AG04449 (cell line): ENCODE results near the gene CLCN4.
A peak's percentile ranks its signal among the peaks of the same experiment; 100 is the strongest.

Experiments
- CTCF ChIA-PET: fragments of 350-600 bp; formaldehyde crosslinking; extraction: SDS; loops from one replicate; lab custom pipeline; 2021; ENCODE audit warnings: antibody characterized with exemption; lab: Yijun Ruan, JAX
- POLR2A ChIA-PET: fragments of 400-600, 350-600 bp; formaldehyde crosslinking; extraction: SDS; loops from one replicate; lab custom pipeline; 2020; ENCODE audit warnings: antibody characterized with exemption, inconsistent platforms; lab: Yijun Ruan, JAX
- DNase-seq: peaks from one replicate; pipeline ENCODE4 v3.0.0-alpha.2; 2010; ENCODE audit warnings: low read depth, low spot score
- H3K4me3 ChIP-seq: 2 replicates; pipeline ENCODE4 v1.5.1; 2011; ENCODE audit warnings: low read depth, mild to moderate bottlenecking, control low read depth, low read length
- TF ChIP-seq, protein P1 (sequence below): IDR thresholded peaks from one replicate; pipeline ENCODE4 v1.5.1; 2011; ENCODE audit warnings: mild to moderate bottlenecking, moderate library complexity, low read length, control low read depth, inconsistent platforms; ENCODE audit not compliant: insufficient read depth; ENCODE audit errors: missing control alignments

Gene CLCN4

DNA sequence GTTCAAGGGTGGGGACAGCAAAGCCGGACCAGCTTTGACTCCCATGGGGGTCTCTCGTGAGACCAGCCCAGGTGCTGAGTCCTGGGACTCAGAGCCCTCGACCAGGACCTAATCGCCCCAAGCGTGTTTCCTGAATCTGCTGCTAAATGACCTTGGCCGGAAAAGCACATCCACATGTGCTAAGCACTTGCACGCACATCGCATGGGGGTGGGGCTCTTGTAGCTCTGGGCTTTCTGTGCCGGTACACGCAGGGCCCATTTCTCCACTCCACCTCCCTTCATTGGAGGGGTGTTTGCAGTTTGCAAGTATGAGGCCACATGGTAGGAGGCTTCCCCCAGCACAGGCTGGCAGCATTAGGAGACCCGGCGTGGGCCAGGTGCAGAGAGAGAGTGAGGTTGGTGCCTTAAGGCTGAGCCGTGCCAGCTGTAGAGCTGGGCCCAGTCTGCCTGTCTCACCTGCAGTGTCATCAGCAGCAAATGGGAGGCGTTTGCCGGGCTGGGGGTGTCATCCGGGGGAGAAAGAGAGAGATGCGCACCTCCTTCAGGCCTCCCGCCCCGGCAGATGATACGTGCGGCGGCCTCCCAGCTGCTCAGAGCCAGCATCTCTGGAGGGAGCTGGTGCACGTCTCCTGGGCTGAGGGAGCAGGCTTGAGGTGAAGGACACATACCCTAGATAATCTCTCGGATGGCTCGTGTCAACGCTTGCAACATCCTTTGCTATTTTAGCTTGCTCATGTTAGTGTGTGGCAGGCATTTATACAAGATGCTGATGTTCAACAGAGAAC, 45.2 kb upstream of the CLCN4 start:
- ChIA-PET CTCF (interaction anchor here (0.6 to 10.7 kb wide), 4 partner anchors 8 to 116 kb away, joined by 3 to 281 read pairs (median 32); no protein-coding TSS in a partner anchor), POLR2A (no interaction called here)
- TF ChIP-seq, protein P1, sequence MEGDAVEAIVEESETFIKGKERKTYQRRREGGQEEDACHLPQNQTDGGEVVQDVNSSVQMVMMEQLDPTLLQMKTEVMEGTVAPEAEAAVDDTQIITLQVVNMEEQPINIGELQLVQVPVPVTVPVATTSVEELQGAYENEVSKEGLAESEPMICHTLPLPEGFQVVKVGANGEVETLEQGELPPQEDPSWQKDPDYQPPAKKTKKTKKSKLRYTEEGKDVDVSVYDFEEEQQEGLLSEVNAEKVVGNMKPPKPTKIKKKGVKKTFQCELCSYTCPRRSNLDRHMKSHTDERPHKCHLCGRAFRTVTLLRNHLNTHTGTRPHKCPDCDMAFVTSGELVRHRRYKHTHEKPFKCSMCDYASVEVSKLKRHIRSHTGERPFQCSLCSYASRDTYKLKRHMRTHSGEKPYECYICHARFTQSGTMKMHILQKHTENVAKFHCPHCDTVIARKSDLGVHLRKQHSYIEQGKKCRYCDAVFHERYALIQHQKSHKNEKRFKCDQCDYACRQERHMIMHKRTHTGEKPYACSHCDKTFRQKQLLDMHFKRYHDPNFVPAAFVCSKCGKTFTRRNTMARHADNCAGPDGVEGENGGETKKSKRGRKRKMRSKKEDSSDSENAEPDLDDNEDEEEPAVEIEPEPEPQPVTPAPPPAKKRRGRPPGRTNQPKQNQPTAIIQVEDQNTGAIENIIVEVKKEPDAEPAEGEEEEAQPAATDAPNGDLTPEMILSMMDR: no peak
- peak; percentile 10 for DNase-seq
- no peak overlapping the region for H3K4me3 ChIP-seq

DNA sequence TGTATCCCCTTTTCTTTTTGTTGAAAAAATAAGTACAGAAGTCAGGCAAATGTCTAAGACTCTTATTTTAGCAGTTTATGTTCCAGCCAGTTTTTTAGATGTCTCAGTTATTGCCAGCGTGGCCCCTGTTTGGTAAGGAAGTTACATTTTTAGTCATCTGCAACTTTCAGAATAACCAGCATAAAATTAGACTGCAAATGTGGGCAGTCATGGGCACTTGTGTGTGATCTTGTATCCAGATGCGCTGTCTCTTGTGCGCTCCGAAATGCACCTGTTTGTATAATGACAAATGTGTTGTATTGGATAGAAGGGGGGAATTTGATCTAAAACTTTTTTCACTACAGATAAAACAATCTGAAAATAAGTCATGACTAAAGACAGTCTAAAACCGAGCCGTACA, 44.3 kb upstream of the CLCN4 start:
- CTCF ChIA-PET: interaction anchor here (0.8 to 10.7 kb wide), 3 partner anchors 9 to 124 kb away, joined by 3 to 281 read pairs (median 6); no protein-coding TSS in a partner anchor

DNA sequence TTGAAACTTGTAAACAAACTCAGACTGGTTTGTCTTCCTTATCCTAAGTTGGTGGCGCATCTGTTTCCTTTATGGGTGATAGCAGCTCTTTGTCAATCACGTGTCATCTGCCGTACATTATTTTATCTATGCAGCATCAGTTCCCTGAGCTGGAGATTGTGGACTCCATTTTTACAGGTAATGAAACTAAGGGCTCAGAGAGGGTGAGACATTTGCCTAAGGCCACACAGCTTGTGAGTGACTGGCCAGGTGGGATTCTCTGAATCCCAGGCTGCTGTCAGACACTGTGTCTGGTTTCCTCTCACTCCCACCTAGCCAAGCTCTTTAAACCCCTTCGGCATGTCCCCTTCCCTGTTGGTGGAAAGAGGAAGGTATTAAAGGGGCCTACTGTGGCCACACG, 41.7 kb upstream of the CLCN4 start:
- TF ChIP-seq, protein P1: no peak
- H3K4me3 ChIP-seq: no peak overlapping the region
- POLR2A ChIA-PET: no interaction called here
- CTCF ChIA-PET: interaction anchor here (1.1 to 10.7 kb wide), 3 partner anchors 111 to 127 kb away, joined by 3 to 281 read pairs (median 3); no protein-coding TSS in a partner anchor
- DNase-seq: no peak

More for the DNA sequence above, 44.3 kb upstream of the CLCN4 start:
- no peak for DNase-seq
- POLR2A ChIA-PET: no interaction called here
- no peak overlapping the region for H3K4me3 ChIP-seq
- TF ChIP-seq, protein P1: no peak

DNA sequence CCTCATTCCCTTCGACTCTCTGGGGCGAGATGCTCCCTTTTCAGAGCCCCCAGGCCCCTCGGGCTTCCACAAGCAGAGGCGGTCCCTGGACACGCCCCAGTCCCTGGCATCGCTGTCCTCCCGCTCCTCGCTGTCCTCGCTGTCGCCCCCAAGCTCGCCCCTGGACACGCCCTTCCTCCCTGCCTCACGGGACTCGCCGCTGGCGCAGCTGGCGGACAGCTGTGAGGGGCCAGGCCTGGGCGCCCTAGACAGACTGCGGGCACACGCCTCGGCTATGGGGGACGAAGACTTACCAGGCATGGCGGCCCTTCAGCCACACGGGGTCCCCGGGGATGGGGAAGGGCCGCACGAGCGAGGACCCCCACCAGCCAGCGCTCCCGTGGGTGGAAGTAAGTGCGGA, 39.5 kb upstream of the CLCN4 start:
- TF ChIP-seq, protein P1: no peak
- DNase-seq: no peak
- ChIA-PET POLR2A (no interaction called here), CTCF (interaction anchor here (1.0 to 10.7 kb wide), 8 partner anchors 34 to 234 kb away, joined by 3 to 281 read pairs (median 16); no protein-coding TSS in a partner anchor)
- no peak overlapping the region for H3K4me3 ChIP-seq

DNA sequence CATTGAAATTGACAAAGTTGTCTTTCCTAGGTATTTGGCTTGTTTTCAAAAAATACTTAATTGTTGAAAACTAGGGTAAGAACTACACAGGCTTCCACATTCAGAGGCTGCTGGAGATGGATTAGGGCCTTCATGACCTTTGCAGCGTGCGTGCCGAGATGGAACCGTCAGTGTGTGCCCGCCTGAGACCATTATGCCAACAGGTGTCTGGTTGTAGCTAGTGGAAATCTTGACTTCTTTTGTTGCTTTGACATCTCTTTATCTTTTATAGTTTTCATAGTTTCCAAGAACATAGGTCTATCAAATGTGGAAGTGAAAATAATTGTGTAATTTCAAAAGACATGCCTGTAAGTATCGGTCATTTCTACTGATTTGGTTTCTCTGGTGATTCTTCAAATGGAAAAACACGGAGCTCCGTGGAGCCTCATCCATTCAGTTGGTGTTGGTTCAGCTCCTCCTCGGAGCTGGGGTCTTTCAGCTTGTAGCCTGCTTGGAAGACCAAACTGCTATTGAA, 38.9 kb upstream of the CLCN4 start:
- ChIA-PET CTCF (interaction anchor here (1.4 to 10.7 kb wide), 13 partner anchors 9 to 246 kb away, joined by 5 to 281 read pairs (median 17); no protein-coding TSS in a partner anchor), POLR2A (interaction anchor here (1.1 kb wide), 1 partner anchor 114 kb away, joined by 3 read pairs; no protein-coding TSS in a partner anchor)
- H3K4me3 ChIP-seq: no peak overlapping the region
- TF ChIP-seq, protein P1: no peak
- DNase-seq: no peak

DNA sequence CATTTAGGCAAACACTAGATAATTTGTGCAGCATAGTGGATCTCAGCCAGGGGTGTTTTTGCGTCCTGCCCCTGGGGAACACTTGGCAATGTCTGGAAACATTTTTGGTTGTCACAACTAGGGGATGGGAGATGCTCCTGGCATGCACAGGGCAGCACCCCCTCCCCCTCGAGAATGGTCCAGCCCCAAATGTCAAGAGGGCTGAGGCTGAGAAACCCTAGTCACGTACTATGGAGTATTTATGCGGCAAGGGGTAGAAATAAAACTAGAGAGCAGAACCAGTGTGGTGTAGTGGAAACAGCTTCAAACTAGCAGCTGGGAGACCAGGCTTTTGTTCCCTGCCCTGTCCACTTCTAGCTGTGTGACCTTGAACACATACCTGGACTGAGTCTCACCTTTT, 38.2 kb upstream of the CLCN4 start:
- DNase-seq: no peak
- H3K4me3 ChIP-seq: no peak overlapping the region
- POLR2A ChIA-PET: interaction anchor here (1.1 kb wide), 1 partner anchor 115 kb away, joined by 3 read pairs; no protein-coding TSS in a partner anchor
- CTCF ChIA-PET: interaction anchor here (0.9 to 10.7 kb wide), 25 partner anchors 10 to 408 kb away, joined by 3 to 281 read pairs (median 14); no protein-coding TSS in a partner anchor
- TF ChIP-seq, protein P1: no peak
